Fibroblast of skin of left biceps (primary cell): ENCODE data around the gene DOCK11.
"Not testable (repeated sequence)": the region's sequence is repeated elsewhere in the genome, so short reads cannot be mapped to it uniquely, and the experiment has no call there.

Source experiments
- DNase-seq, 2 experiments: peaks; one replicate each; pipeline ENCODE4 v3.0.0-alpha.2; 2013; ENCODE audit warnings: low read depth in 2 of 2

The DOCK11 gene

DNA sequence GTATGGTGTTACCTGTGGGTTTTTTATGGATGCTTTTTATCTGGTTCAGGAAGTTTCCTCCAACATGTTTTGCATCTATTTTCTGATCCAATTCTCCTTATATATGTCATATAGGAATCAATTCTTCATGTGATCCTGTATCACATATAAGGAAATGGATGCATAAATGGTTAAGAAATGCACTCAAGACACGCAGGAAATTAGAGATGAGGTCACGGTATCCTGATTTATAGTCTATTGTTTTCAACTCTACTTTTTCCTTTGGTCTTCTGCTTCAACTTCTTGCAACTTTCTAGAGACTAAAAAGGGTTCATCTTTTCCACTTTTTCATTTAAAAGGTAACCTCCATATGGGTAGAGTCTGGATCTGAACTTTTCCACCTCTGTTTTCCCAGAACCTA lies 198.2 kb downstream of the DOCK11 start:
- DNase-seq: no peak

DNA sequence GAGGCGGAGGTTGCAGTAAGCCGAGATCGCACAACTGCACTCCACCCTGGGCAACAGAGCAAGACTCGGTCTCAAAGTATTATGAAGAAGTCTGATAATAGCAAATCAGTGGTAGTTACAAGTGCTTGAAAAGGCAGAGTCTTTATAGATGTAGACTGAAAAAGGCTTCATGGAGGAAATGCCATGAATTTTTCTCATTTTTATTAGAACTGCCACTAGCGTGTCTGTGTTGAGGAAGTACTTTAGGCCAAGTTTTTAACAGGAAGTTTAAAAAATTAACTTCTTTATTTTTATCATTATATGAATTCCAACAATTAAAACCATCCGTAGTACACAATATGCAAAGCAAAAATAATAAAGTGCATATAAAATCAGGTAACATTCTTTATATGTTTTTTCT lies 199.0 kb downstream of the DOCK11 start:
- DNase-seq: no peak

DNA sequence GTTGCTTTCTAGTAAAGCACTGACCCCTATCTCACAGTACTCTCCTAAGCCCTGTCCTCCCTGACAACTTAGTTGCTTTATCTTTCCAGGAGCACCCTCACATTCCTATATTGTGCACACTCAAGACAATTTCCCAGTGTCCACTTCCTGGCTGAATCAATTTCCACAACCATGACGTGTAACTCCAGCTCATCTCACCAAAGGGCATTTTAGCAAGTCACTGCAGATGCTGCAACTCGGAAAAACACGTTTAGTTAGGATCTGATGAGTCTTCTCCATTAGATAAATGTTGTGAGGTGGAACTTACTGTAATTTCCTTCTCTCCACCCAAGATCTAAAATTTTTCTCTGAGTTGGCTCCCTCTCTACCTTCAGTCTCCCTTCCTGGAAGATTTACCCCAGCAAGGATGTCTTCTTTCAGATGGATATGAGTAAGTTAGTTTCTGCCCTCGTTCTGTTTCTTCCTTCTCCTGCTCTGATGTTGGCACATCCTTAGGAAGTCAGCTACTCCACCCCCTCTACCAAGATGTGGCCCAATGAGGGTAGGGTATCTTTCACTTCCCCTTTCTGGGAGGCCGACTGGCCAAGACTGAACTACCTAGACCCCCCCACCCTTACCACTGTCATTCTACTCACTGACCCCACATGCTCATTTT lies 203.0 kb downstream of the DOCK11 start:
- no peak for DNase-seq

DNA sequence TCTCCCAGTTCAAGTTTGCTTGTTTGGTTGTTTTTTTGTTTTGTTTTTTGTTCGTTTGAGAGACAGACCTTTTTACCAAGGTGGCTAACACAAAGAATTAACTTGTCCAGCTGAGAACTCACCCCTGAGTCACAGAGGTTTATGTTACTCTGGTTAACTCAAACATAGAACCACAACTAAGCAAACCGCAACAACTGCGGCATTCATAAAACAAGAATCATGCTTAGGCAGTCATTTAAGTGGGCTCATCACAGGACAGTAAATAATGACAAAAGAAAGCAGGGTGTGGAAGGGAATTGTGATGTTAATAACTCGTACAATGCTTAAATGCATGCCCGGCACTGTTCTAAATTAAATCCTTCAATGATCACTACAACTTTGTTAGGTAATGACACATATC lies 207.1 kb downstream of the DOCK11 start:
- no peak for DNase-seq

DNA sequence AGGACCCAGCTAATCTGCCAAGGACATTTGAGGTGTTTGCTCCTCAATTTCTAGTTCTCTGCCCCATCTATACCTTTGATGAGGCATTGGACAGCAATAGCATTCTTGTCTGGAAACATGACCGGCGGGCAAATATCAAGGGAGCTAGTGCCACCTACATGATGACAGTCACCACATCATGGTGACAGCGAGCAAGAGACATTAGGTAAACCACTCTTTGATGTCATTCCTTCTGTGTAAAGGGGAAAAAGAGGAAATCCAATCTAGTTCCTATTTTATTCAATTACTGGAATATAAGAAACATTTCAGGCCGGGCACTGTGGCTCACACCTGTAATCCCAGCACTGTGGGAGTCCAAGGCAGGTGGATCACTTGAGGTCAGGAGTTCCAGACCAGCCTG lies 211.1 kb downstream of the DOCK11 start:
- no peak for DNase-seq

DNA sequence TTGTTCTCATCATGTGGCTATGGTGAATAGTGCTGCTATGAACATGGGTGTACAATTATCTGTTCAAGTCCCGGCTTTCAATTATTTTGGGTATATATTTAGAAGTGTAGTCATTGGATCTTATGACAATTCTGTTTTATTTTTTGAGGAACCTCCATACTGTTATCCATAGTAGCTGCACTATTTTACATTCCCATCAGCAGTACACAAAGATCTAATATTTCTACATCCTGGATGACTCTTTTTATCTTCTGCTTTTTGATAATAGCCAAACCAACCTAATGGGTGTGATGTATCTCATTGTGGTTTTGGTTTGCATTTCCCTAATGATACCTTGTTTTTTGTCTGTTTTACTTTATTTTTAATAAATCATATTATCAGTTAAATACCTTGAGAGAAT lies 218.9 kb downstream of the DOCK11 start:
- no peak for DNase-seq

DNA sequence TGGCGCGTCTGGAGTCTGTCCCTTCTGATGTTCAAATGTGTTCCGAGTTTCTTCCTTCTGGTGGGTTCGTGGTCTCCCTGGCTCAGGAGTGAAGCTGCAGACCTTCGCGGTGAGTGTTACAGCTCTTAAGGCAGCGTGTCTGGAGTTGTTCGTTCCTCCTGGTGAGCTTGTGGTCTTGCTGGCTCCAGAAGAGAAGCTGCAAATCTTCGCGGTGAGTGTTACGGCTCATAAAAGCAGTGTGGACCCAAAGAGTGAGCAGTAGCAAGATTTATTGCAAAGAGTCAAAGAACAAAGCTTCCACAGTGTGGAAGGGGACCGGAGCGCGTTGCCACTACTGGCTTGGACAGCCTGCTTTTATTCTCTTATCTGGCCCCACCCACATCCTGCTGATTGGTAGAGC lies 220.3 kb downstream of the DOCK11 start:
- DNase-seq: not testable (repeated sequence)

DNA sequence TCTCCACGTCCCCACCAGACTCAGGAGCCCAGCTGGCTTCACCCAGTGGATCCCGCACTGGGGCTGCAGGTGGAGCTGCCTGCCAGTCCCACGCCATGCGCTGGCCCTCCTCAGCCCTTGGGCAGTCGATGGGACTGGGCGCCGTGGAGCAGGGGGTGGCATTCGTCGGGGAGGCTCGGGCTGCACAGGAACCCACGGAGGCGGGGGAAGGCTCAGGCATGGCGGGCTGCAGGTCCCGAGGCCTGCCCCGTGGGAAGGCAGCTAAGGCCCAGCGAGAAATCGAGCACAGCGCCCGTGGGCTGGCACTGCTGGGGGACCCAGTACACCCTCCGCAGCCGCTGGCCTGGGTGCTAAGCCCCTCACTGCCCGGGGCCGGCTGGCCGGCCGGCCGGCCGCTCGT lies 221.2 kb downstream of the DOCK11 start:
- DNase-seq: not testable (repeated sequence)

DNA sequence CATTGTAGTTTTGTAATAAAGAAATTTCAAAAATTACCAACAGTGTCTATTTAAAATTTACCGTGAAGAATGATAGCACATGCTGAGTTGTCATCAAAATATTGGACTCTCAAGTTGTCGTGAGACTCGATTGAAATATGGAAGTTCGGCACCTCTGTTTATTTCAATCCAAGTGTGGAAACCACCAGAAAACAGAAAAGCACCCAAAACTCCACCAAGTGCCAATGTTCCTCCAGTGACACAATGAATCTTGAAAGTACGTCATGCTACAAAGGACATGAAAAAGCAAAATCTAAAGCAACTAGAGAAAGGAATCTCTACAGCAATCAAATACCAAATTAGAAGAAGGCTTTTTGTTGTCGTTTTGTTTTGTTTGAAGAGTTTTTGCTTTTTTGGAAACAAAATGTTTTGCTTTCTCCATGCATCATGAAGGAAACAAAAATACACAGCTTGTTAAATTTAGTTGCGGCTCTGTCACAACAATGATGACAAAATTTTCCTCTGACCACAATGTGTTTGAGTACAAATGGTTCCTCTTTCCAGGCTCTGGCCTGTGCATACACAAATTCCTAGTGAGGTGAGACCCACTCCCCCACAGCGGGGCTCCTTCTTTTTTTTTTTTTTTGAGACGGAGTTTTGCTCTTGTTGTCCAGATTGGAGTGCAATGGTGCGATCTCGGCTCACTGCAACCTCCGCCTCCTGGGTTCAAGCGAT lies 222.2 kb downstream of the DOCK11 start:
- no peak for DNase-seq

DNA sequence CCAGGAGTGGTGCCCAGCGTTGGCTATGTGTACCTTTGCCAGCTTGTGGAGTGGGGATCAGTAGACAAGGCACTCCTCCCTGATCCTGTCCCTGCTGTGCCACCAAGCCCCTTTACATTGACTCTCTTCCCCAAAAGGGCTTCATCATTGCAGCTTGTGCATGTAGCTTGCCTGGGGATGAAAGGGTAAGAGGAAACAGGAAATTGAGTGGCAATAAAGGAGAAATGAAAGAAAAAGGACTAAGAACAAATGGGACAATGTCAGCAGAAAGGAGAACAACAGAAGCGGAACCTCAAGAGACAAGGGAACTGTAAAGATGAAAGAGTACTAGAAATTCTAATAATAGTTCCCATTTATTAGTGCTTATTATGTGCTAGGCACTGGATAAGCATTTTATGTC lies 223.1 kb downstream of the DOCK11 start:
- DNase-seq: no peak

DNA sequence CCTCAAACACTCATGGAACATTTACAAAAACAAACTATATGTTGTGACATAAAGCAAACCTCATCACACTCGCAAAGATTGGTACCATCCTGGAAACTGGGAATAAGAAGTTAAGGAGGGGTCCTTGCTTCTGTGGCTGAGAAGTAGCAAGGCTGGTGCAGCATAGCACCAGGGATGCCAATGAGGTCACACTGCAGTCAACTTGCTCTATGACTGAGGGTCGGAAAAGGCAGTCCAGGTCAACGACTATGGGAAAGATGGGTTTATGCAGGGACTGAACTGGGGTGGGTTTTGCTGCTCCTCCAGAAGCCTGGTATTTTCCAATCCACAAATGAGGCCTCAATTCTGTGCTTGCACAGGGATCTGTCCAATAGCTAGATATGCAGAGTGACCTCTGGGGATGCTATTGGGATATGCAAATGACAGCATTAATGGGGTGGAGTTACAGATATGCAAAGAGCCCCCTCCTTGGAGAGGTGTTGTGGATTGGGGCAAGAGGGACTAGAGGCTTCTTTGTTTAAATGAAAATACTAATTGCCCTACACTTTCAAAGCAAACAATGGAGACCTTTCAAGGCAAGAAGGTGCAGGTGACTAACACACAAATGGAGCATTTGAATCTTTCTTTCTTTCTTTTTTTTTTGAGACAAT lies 224.6 kb downstream of the DOCK11 start:
- DNase-seq: no peak

DNA sequence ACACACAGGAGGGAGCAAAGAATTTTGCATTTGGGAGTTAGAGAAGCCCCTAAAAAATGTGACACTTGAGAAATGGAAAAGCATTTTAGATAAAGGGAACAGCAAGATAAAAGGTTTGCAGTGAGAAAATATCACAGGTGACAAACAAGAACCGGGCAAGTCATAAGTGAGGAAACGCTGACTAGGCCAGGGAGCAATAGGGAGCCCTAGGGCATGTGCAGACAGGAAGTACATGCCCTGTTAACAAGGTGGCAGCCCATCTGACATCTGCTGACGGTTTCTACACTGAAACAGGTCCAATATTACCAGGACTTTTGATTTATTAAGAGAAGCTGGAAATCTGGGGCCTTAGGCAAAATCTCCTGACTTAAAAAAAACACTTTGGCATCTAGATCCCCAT lies 227.8 kb downstream of the DOCK11 start:
- no peak for DNase-seq

DNA sequence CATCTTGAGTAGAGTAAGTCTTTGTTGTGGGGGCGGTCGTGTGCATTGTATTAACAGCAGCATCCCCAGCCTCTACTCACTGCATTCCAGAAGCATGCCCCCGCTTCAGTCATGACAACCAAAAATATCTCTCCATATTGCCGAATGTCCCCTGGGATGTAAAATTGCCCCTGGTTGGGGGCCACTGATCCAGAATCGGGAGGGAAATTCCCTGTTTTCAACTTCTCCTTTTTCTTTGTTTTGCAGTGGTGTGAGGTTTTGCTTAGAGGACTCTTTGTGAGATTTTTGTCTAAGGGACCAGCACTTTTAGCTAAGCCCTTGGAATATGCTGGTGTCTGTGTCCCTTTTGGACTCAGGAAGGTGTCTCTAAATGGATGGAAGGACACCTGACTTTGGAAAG lies 228.8 kb downstream of the DOCK11 start:
- DNase-seq: no peak

DNA sequence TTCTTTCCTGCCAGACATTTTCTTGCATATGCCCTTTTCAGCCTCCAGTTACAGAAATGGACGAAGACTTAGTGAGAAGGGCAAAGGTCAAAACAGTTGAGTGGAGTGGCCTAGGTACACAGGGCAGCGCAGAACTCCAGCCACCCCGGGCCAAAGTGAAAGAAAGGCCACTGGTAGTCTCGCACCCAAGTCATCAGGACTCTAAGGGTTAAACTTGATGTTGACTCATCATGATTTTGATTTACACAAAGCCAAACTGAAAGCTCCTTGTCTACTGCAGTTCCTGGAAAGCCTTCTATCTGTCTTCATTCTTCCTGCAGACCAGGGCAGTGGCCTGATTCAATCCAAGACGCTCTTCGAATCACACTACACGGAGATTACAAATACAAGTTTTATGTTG lies 229.2 kb downstream of the DOCK11 start:
- DNase-seq: no peak

DNA sequence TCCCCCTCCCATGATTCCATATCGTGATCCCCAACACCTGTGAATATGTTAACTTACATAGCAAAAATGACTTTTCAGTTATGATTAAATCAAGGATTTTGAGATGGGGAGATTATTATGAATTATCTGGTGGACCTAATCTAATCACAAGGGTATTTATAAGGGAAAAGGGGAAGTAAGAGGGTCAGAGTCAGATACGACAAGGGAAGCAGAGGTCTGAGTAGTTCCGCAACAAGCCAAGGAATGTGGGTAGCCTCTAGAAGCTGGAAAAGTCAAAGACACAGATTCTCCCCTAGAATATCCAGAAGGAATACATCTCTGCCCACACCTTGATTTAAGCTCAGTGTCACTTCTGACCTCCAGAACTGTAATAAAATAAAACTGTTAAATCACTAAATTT lies 230.8 kb downstream of the DOCK11 start:
- DNase-seq: no peak

DNA sequence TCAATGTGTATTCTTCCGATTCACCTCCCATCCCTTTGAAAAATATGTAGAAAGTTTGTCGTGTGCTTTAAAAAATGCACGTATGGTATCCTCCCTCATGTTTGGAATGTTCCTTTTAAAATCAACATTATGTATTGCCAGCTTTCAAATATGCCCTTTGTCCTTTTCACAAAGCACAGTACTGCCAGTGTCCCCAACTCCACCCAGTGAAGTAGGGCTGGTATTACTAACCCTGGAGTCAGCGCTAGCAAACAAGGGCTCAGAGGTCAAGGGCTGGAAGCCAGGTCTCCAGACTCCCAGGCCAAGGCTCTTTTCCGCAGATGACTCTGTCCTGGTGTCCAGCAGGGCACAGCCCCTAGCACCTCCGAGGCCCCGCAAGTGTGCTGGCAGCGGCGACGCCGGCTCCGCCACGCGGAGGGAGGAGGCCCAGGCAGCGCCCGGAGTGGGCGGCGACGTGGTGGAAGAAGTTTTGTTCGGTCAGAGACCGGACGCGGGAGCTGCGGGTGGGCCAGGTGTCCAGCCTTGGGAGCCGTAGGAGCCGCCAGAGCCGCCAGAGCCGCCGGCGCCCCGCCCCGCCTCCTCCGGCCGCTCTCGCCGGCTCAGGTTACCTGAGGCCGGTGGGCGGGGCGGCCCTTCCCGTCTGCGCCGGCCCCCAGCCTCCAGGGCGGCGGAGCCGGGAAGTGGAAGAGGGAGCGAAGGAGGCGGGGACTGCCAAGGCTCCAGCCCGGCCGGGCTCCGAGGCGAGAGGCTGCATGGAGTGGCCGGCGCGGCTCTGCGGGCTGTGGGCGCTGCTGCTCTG lies 231.5 kb downstream of the DOCK11 start, which contains the start of gene IL13RA1:
Gene IL13RA1 (plus strand): TSS at position 720 of the 799 bp plus-strand sequence. CDS start 33 bp downstream, at position 753.
- DNase-seq: peak; percentile 45 to 54

DNA sequence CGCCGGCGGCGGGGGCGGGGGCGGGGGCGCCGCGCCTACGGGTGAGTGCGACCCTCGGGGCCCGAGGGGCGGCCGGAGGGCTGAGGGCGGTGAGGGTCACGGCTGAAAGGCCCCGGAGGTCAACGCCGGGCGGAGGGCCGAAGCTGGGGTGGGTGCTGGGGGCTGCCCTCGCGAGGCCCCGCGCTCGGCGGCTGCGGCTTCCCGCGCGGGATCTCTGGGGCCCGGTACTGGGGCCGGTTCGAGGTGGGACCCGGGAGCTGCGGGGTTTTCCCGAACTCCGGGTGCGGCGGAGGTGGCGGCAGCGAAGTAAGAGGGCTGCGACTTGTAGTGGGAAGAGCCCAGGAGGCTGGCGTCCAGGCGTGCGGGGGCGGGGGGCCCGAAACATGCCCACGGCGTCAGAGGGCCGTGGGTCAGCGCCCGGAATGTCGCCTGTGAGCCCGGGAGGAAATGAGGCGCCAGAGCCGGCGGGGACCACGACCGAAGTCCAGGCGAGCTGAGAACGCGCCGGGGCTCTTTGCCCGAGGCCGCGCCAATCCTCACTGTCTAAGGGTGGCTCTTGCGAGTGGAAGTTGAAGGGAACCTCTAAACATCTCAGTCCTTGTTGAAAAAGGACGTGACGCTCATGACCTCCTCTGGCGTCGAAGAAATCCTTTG lies 232.2 kb downstream of the DOCK11 start:
- no peak for DNase-seq

DNA sequence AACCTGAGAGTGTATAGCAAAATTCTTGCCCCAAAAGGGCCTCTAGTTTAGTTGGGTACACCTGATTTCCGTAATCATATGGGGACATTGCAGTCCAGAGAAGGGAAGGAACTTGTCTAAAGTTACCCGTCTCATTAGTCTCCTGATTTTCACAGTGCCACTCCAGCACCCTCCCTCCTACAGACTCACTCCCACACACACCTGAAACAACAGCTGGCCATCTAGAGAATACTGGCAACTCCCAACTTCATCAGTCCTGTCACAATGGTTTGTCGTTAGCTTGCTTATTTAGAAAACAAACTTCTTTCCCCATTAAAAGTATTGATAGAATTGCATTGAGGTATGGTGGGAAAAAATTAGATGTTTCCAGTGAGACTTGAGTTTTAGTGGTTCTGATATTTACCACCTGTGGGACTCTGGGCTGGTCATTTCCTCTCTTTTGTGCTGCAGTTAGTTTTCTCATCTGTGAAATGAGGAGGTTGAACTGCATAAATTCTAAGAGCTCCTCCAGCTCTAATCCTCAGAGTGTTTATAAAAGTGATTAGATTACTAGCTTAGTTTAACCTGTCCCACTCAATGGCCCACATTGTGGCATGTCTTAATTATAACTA lies 233.5 kb downstream of the DOCK11 start:
- DNase-seq: no peak

DNA sequence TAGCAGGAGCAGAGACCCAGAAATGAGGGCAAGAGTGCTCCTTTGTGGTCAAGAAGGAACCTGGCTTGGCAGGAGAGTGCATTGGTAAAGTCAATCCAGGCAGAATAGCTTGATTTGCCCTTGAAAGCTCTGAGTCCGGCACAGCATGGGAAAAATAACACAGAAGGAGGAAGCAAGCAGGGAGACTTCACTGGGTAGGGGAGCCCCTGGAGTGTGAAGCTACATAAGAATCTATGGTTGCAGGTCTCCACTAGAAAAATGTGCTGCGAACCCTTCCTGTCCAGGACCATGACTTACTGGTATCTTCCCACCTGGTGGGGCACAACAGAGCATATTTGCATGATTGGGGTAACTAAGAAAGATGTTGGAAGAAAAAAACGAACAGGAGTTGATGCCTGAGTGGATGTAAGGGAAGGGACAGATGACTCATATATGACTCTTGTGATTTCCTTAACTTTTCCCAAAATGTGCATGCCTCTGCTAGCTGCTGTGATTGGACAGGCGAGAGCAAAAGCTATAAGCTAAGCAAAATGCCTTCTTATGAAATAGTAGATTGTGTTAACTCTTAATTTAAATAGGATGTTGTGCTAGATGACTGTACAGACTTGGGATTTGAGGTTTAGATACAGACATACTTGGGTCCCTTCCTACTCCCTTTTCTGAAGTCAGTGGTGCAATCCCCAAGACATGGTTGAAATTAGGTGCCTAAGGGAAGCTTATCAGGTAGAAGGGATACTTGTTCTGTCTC lies 235.1 kb downstream of the DOCK11 start:
- peak; percentile 70 to 79 for DNase-seq

DNA sequence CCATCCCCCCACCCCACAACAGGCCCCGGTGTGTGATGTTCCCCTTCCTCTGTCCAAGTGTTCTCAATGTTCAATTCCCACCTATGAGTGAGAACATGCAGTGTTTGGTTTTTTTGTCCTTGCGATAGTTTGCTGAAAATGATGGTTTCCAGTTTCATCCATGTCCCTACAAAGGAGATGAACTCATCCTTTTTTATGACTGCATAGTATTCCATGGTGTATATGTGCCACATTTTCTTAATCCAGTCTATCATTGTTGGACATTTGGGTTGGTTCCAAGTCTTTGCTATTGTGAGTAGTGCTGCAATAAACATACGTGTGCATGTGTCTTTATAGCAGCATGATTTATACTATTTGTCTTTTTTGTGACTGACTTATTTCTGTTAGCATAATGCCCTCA lies 236.9 kb downstream of the DOCK11 start:
- not testable (repeated sequence) for DNase-seq

DNA sequence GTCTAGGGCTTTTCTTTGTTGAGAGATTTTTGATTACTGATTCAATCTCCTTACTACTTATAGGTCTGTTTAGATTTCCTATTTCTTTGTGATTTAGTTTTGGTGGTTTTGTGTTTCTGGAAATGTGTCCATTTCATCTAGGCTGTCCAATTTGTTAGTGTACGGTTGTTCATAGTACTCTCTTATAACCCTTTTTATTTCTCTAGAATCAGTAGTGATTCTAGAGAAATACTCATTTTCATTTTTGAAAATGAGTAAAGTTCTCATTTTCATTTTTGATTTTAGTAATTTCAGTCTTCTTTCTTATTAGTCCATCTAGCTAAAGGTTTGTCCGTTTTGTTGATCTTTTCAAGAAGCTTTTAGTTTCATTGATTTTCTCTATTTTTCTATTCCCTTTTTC lies 239.3 kb downstream of the DOCK11 start:
- DNase-seq: no peak
